Ishikawa (cell line): ENCODE measurements around the gene PPAN.
A peak's percentile ranks its signal among the peaks of the same experiment; 100 is the strongest.

ENCODE experiments used
- CEBPB ChIP-seq: IDR thresholded peaks from 2 replicates; pipeline ENCODE4 v1.6.1; 2012
- CREB1 ChIP-seq: IDR thresholded peaks from 2 replicates; pipeline ENCODE4 v1.6.1; 2012; ENCODE audit warnings: low read depth
- EGR1 ChIP-seq: IDR thresholded peaks from 2 replicates; pipeline ENCODE4 v1.6.1; 2012
- EP300 ChIP-seq: IDR thresholded peaks from 2 replicates; pipeline ENCODE4 v1.6.1; 2012; ENCODE audit warnings: borderline replicate concordance
- NFIC ChIP-seq: IDR thresholded peaks from 2 replicates; pipeline ENCODE4 v1.6.1; 2012
- RAD21 ChIP-seq: IDR thresholded peaks from 2 replicates; pipeline ENCODE4 v1.6.1; 2012; ENCODE audit warnings: low read depth
- TCF12 ChIP-seq: IDR thresholded peaks from 2 replicates; pipeline ENCODE4 v1.6.1; 2012; ENCODE audit warnings: low read depth
- YY1 ChIP-seq: IDR thresholded peaks from 2 replicates; pipeline ENCODE4 v1.6.1; 2012; ENCODE audit warnings: low read depth
- TF ChIP-seq, protein P1 (sequence below): IDR thresholded peaks from 2 replicates; pipeline ENCODE4 v1.6.1; 2012; ENCODE audit warnings: low read depth, mild to moderate bottlenecking
- TF ChIP-seq, protein P2 (sequence below): IDR thresholded peaks from 2 replicates; pipeline ENCODE4 v1.6.1; 2012
- TF ChIP-seq, protein P3 (sequence below): IDR thresholded peaks from 2 replicates; pipeline ENCODE4 v1.6.1; 2012

DNA sequence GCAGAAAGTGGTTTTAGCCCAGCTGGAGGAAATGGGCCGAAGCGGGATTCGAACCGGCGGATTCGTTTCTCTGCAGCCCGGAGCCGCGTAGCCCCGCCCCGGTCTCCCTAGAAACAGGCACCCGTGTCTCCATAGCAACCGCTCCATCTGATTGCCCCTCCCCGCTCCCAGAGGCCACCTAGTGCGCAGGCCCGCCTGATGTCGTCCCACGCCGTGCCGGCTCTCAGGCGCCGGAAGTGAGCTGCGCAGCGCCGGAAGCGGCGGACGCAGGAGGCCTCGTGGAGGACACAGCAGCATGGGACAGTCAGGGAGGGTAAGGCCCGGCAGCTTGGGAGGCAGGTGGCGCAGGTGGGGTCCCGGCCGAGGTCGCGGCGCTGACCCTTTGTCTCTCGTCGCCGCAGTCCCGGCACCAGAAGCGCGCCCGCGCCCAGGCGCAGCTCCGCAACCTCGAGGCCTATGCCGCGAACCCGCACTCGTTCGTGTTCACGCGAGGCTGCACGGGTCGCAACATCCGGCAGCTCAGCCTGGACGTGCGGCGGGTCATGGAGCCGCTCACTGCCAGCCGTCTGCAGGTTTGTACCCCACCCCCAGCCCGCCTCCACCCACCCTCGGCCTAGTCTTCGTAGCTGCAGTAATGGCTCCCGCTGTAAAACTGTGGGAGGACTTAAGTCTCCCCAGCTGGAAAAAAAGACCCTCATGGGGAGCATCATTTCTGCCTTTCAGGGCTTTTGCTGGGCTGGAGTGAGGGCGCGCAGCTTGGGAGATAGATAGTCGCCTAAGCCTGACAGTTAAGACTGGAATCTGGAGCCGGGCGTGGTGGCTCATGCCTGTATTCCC lies at the start of gene PPAN:
- TF ChIP-seq RAD21 (no peak), YY1 (peak; percentile 30; the same call in 1 of the 2 replicates), TCF12 (peak; percentile 38; the same call in 1 of the 2 replicates), EP300 (no peak), NFIC (no peak), CREB1 (peak; percentile 89), EGR1 (peak; percentile 51), CEBPB (no peak)
- TF ChIP-seq, protein P1, sequence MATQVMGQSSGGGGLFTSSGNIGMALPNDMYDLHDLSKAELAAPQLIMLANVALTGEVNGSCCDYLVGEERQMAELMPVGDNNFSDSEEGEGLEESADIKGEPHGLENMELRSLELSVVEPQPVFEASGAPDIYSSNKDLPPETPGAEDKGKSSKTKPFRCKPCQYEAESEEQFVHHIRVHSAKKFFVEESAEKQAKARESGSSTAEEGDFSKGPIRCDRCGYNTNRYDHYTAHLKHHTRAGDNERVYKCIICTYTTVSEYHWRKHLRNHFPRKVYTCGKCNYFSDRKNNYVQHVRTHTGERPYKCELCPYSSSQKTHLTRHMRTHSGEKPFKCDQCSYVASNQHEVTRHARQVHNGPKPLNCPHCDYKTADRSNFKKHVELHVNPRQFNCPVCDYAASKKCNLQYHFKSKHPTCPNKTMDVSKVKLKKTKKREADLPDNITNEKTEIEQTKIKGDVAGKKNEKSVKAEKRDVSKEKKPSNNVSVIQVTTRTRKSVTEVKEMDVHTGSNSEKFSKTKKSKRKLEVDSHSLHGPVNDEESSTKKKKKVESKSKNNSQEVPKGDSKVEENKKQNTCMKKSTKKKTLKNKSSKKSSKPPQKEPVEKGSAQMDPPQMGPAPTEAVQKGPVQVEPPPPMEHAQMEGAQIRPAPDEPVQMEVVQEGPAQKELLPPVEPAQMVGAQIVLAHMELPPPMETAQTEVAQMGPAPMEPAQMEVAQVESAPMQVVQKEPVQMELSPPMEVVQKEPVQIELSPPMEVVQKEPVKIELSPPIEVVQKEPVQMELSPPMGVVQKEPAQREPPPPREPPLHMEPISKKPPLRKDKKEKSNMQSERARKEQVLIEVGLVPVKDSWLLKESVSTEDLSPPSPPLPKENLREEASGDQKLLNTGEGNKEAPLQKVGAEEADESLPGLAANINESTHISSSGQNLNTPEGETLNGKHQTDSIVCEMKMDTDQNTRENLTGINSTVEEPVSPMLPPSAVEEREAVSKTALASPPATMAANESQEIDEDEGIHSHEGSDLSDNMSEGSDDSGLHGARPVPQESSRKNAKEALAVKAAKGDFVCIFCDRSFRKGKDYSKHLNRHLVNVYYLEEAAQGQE = no peak
- TF ChIP-seq, protein P2, sequence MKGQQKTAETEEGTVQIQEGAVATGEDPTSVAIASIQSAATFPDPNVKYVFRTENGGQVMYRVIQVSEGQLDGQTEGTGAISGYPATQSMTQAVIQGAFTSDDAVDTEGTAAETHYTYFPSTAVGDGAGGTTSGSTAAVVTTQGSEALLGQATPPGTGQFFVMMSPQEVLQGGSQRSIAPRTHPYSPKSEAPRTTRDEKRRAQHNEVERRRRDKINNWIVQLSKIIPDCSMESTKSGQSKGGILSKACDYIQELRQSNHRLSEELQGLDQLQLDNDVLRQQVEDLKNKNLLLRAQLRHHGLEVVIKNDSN = peak; percentile 48; the same call in 1 of the 2 replicates
- TF ChIP-seq, protein P3, sequence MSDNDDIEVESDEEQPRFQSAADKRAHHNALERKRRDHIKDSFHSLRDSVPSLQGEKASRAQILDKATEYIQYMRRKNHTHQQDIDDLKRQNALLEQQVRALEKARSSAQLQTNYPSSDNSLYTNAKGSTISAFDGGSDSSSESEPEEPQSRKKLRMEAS = peak; percentile 99
